A549 (cell line): ENCODE measurements around the gene RNASE2. TPM values are rescaled to one million over a fixed set of nuclear protein-coding genes. Genes with fewer than 3 reads are reported as not detected.

Experiments used
- ATAC-seq, 2 experiments: fragments of 200-7000 bp in 1 of 2; fragments of >200 bp in 1 of 2; cut with Nextera tagmentation in 1 of 2; cut with Tn5 transposase in 1 of 2; 3 replicates each; pipeline versions ENCODE4 v1.8.0 to v1.9.1; 2018 to 2020; ENCODE audit warnings: mild to moderate bottlenecking in 1 of 2, moderate library complexity in 1 of 2
- CTCF ChIA-PET: fragments of 300-600 bp; sonication (Branson Sonifier 250); formaldehyde crosslinking; extraction: SDS; loops from one replicate; lab custom pipeline; 2021; ENCODE audit warnings: antibody characterized with exemption, inconsistent platforms; lab: Yijun Ruan, JAX
- POLR2A ChIA-PET: fragments of 350-600 bp; formaldehyde crosslinking; extraction: SDS; loops from one replicate; lab custom pipeline; 2021; ENCODE audit warnings: antibody characterized with exemption, inconsistent platforms; lab: Yijun Ruan, JAX
- DNase-seq, 2 experiments: peaks; one replicate each; pipeline versions ENCODE4 v3.0.0 to v3.0.0-alpha.2; 2011 to 2016; ENCODE audit warnings: low read depth in 1 of 2, low spot score in 1 of 2
- FAIRE-seq: peaks from 2 replicates; lab custom pipeline; 2011; peaks lifted over from hg19 to GRCh38; lab: Jason Lieb, UNC
- H3K27ac ChIP-seq, 2 experiments: fragments of >200 bp; sonication (Bioruptor Twin); formaldehyde crosslinking; 3 replicates each; pipeline ENCODE4 v1.5.1; 2016 to 2017
- H3K4me1 ChIP-seq: fragments of >200 bp; sonication (Bioruptor Twin); formaldehyde crosslinking; 3 replicates; pipeline ENCODE4 v1.6.1; 2016
- H3K4me2 ChIP-seq: fragments of >200 bp; sonication (Bioruptor Twin); formaldehyde crosslinking; 3 replicates; pipeline ENCODE4 v1.6.1; 2016
- H3K4me3 ChIP-seq: fragments of >200 bp; sonication (Bioruptor Twin); formaldehyde crosslinking; 3 replicates; pipeline ENCODE4 v1.5.1; 2016
- H3K9me3 ChIP-seq: fragments of >200 bp; sonication (Bioruptor Twin); formaldehyde crosslinking; 3 replicates; pipeline ENCODE4 v1.6.1; 2016
- BCL3 ChIP-seq: fragments of >200 bp; sonication (Bioruptor Twin); formaldehyde crosslinking; IDR thresholded peaks from 3 replicates; pipeline ENCODE4 v1.6.1; 2016
- CBX8 ChIP-seq: fragments of 200-600 bp; sonication (generic); IDR thresholded peaks from 2 replicates; pipeline ENCODE4 v1.6.1; 2016
- CHD2 ChIP-seq: fragments of 150-350 bp; IDR thresholded peaks from 2 replicates; pipeline ENCODE4 v1.6.1; 2014; ENCODE audit warnings: low read length; ENCODE audit not compliant: partially characterized antibody
- CHD4 ChIP-seq: fragments of 200-600 bp; sonication (generic); IDR thresholded peaks from 2 replicates; pipeline ENCODE4 v1.6.1; 2016; ENCODE audit warnings: antibody characterized with exemption, mild to moderate bottlenecking, borderline replicate concordance
- CTCF ChIP-seq: fragments of >200 bp; sonication (Bioruptor Twin); formaldehyde crosslinking; IDR thresholded peaks from 3 replicates; pipeline ENCODE4 v1.5.1; 2016
- E2F6 ChIP-seq: IDR thresholded peaks from 2 replicates; pipeline ENCODE4 v1.6.1; 2012; ENCODE audit warnings: low read depth, borderline replicate concordance
- ELK1 ChIP-seq: fragments of 150-350 bp; IDR thresholded peaks from 2 replicates; pipeline ENCODE4 v1.6.1; 2014; ENCODE audit warnings: low read depth, mild to moderate bottlenecking, low read length
- FOSB ChIP-seq: fragments of 250-450 bp; sonication (Bioruptor Pico); IDR thresholded peaks from 2 replicates; pipeline ENCODE4 v1.5.0; 2020; ENCODE audit warnings: mild to moderate bottlenecking, moderate library complexity
- GATA3 ChIP-seq: IDR thresholded peaks from 2 replicates; pipeline ENCODE4 v1.6.1; 2012; ENCODE audit warnings: borderline replicate concordance
- HES2 ChIP-seq: fragments of >200 bp; sonication (Bioruptor Twin); formaldehyde crosslinking; IDR thresholded peaks from 2 replicates; pipeline ENCODE4 v1.6.1; 2016
- HOXA7 ChIP-seq: fragments of 250-450 bp; sonication (Bioruptor Pico); IDR thresholded peaks from 2 replicates; pipeline ENCODE4 v1.5.0; 2020; ENCODE audit warnings: mild to moderate bottlenecking, moderate library complexity
- JUN ChIP-seq, 2 experiments: fragments of >200 bp; sonication (Bioruptor Twin); formaldehyde crosslinking; IDR thresholded peaks; 2 replicates in 1 of 2; 3 replicates in 1 of 2; pipeline ENCODE4 v1.6.1; 2016 to 2017
- JUNB ChIP-seq: fragments of >200 bp; sonication (Bioruptor Twin); formaldehyde crosslinking; IDR thresholded peaks from 2 replicates; pipeline ENCODE4 v1.6.1; 2016
- KDM1A ChIP-seq: fragments of 200-600 bp; sonication (generic); IDR thresholded peaks from 2 replicates; pipeline ENCODE4 v1.6.1; 2016; ENCODE audit warnings: low read depth, mild to moderate bottlenecking
- KDM5A ChIP-seq: fragments of 200-600 bp; sonication (generic); IDR thresholded peaks from 2 replicates; pipeline ENCODE4 v1.6.1; 2016; ENCODE audit warnings: antibody characterized with exemption, mild to moderate bottlenecking
- PBX3 ChIP-seq: IDR thresholded peaks from 2 replicates; pipeline ENCODE4 v1.6.1; 2012
- PHF8 ChIP-seq: fragments of 200-600 bp; sonication (generic); IDR thresholded peaks from 2 replicates; pipeline ENCODE4 v1.6.1; 2016; ENCODE audit warnings: low read depth, mild to moderate bottlenecking, antibody characterized with exemption, moderate library complexity, borderline replicate concordance
- POLR2A ChIP-seq: IDR thresholded peaks from 2 replicates; pipeline ENCODE4 v1.6.1; 2012; ENCODE audit warnings: mild to moderate bottlenecking, low read length
- POLR2AphosphoS2 ChIP-seq: conservative IDR thresholded peaks from 2 replicates; pipeline ENCODE4 v1.6.1; 2012; ENCODE audit warnings: low read length, improper control_type of control experiment, inconsistent platforms
- RAD21 ChIP-seq, 2 experiments: fragments of >200 bp in 1 of 2; sonication (Bioruptor Twin) in 1 of 2; formaldehyde crosslinking in 1 of 2; IDR thresholded peaks in 1 of 2; conservative IDR thresholded peaks in 1 of 2; 2 replicates in 1 of 2; 3 replicates in 1 of 2; pipeline ENCODE4 v1.6.1; 2012 to 2018; ENCODE audit warnings: inconsistent platforms in 1 of 2
- RARB ChIP-seq: fragments of 250-450 bp; sonication (Bioruptor Pico); IDR thresholded peaks from 2 replicates; pipeline ENCODE4 v1.8.0; 2021; ENCODE audit warnings: mild to moderate bottlenecking, moderate library complexity
- REST ChIP-seq: fragments of 200-600 bp; sonication (generic); IDR thresholded peaks from 2 replicates; pipeline ENCODE4 v1.6.1; 2016; ENCODE audit warnings: antibody characterized with exemption, mild to moderate bottlenecking, moderate library complexity
- RFX5 ChIP-seq: fragments of 450-650 bp; IDR thresholded peaks from 2 replicates; pipeline ENCODE4 v1.7.1; 2014; ENCODE audit warnings: antibody characterized with exemption, mild to moderate bottlenecking, moderate library complexity
- RNF2 ChIP-seq: fragments of 200-600 bp; sonication (generic); IDR thresholded peaks from 2 replicates; pipeline ENCODE4 v1.6.1; 2016; ENCODE audit warnings: low read depth, mild to moderate bottlenecking, antibody characterized with exemption, moderate library complexity, borderline replicate concordance
- SMC3 ChIP-seq: fragments of >200 bp; sonication (Bioruptor Twin); formaldehyde crosslinking; IDR thresholded peaks from 3 replicates; pipeline ENCODE4 v1.6.1; 2018; ENCODE audit warnings: inconsistent platforms
- SREBF2 ChIP-seq: fragments of 450-650 bp; IDR thresholded peaks from 2 replicates; pipeline ENCODE4 v1.6.1; 2014; ENCODE audit warnings: mild to moderate bottlenecking, moderate library complexity
- TFCP2L1 ChIP-seq: fragments of 250-450 bp; sonication (Bioruptor Pico); IDR thresholded peaks from 2 replicates; pipeline ENCODE4 v1.5.0; 2021; ENCODE audit warnings: mild to moderate bottlenecking
- ZFP36 ChIP-seq: fragments of 450-650 bp; IDR thresholded peaks from 2 replicates; pipeline ENCODE4 v1.6.1; 2014; ENCODE audit warnings: borderline replicate concordance; ENCODE audit not compliant: partially characterized antibody
- WGBS: methylation state at CpG from one replicate; pipeline ENCODE4 v1.1.6; 2017; ENCODE audit errors: missing lambda C conversion rate; 5-methylcytosine and 5-hydroxymethylcytosine counted together
- polyA plus RNA-seq, 4 experiments: library from polyadenylated mRNA; depleted of rRNA in 3 of 4; stranded (reverse); fragments of >200 nt; fragmentation: RNase III in 1 of 4; extraction: RNeasy Plus Mini Kit Qiagen cat#74134 plus additional on column Dnase treatment in 1 of 4; gene quantifications; 2 replicates in 3 of 4; 3 replicates in 1 of 4; pipeline ENCODE4 v1.2.3, GENCODE V29; 2011 to 2017

Gene RNASE2
- polyA plus RNA-seq, 2 of the 4 experiments (the other 2 are of a cell fraction): not detected

- DNase-seq (peak; percentile 76 to 87), FAIRE-seq (peak; percentile 67), ATAC-seq (peak; percentile 93 to 95)
- H3K9me3 ChIP-seq: no peaks in the 10 kb centered on the region
- H3K4me3 ChIP-seq: peak overlapping the region; percentile 67
- ChIA-PET POLR2A (interaction anchor here (0.6 to 1.5 kb wide), 7 partner anchors 10 to 123 kb away, joined by 3 to 11 read pairs (median 6); no protein-coding TSS in a partner anchor), CTCF (interaction anchor here (0.6 to 7.2 kb wide), 93 partner anchors 11 to 645 kb away, joined by 3 to 186 read pairs (median 5); partner anchors contain the start of genes METTL17, SLC39A2, TMEM253 and TPPP2)
- whole genome bisulfite sequencing: 3% methylated on average over 28 of the region's 47 CpGs
- peak overlapping the region; percentile 79 for H3K4me2 ChIP-seq
- TF ChIP-seq POLR2AphosphoS2 (no peak), TFCP2L1 (no peak), BCL3 (0 out of 3 replicates have a peak, but pooled peaks have one; percentile 20), KDM5A (peak; percentile 26; the same call in 1 of the 2 replicates), CTCF (peak; percentile 86), HES2 (no peak), HOXA7 (CRISPR knock-in tag) (no peak), POLR2A (peak; percentile 47; the same call in 1 of the 2 replicates), CHD4 (no peak), JUN (IDR thresholded peaks at IDR 0.05) (peak in 1 of 2 experiments; percentile 51; a peak in 2 of 5 replicates), RNF2 (no peak), KDM1A (no peak), SREBF2 (no peak), CBX8 (no peak), GATA3 (0 out of 2 replicates have a peak, but pooled peaks have one; percentile 13), JUNB (no peak), ZFP36 (no peak), PBX3 (0 out of 2 replicates have a peak, but pooled peaks have one; percentile 20), RARB (no peak), CHD2 (no peak), ELK1 (no peak), RAD21 (conservative IDR thresholded peaks at IDR 0.05 in 1 of 2, IDR thresholded peaks at IDR 0.05 in 1 of 2) (peak; percentile 63 to 64), E2F6 (no peak), PHF8 (no peak), FOSB (CRISPR knock-in tag) (no peak), REST (no peak), RFX5 (no peak), SMC3 (peak; percentile 66)
- H3K4me1 ChIP-seq: peaks cover 19% of the 10 kb centered on the region
- peak overlapping the region; percentile 89 to 90 for H3K27ac ChIP-seq
These were observed 15.9 kb downstream of the RNASE2 start for GRCh38 chr14:20970983-20971704.
